HCT116 (cell line): ENCODE results near the gene LSM14A.

Experiments
- CTCF ChIP-seq, 3 experiments: fragments of 200-600 bp in 1 of 3; sonication (generic) in 1 of 3; IDR thresholded peaks in 2 of 3; conservative IDR thresholded peaks in 1 of 3; 2 replicates each; pipeline ENCODE4 v1.5.1; 2012 to 2017; ENCODE audit warnings: low read depth in 2 of 3, low read length in 2 of 3, antibody characterized with exemption in 1 of 3, borderline replicate concordance in 1 of 3, control low read depth in 1 of 3, mild to moderate bottlenecking in 1 of 3, mixed read lengths in 1 of 3, mixed run types in 1 of 3, moderate library complexity in 1 of 3; ENCODE audit not compliant: insufficient read depth in 1 of 3
- EZH2 ChIP-seq: fragments of 200-600 bp; sonication (generic); IDR thresholded peaks from 2 replicates; pipeline ENCODE4 v1.6.1; 2017; ENCODE audit warnings: antibody characterized with exemption, mixed run types
- FOSL1 ChIP-seq: IDR thresholded peaks from 2 replicates; pipeline ENCODE4 v1.6.1; 2012; ENCODE audit warnings: low read depth
- POLR2A ChIP-seq: IDR thresholded peaks from 2 replicates; pipeline ENCODE4 v1.7.0; 2011; ENCODE audit warnings: borderline replicate concordance; ENCODE audit not compliant: insufficient read depth, insufficient read length; ENCODE audit errors: extremely low read depth
- POLR2AphosphoS5 ChIP-seq: IDR thresholded peaks from 2 replicates; pipeline ENCODE4 v1.6.1; 2011; ENCODE audit warnings: mild to moderate bottlenecking, low read depth, low read length, moderate library complexity
- TF ChIP-seq, protein P1 (sequence below): IDR thresholded peaks from 2 replicates; pipeline ENCODE4 v1.6.1; 2012
- TF ChIP-seq, protein P2 (sequence below): IDR thresholded peaks from 2 replicates; pipeline ENCODE4 v1.6.1; 2012

DNA sequence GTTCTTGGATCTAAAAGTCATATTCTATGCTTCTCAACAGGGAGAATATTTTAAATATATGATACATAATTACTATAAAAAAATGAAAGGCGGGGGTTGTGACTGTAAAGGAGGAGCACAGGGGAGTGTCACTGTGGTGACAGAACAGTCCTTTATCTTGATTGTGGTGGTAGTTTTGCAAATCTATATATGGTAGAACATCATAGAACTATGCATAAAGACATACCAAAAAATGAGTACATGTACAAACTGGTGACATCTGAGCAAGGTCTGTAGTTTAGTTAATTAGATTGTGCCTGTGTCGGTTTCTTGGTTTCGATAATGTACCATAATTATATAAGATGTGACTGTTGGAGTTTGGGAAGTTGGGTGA lies 43.3 kb downstream of the LSM14A start:
- no peak for TF ChIP-seq CTCF (IDR thresholded peaks at IDR 0.05 in 2 of 3, conservative IDR thresholded peaks at IDR 0.05 in 1 of 3; ENCODE audit: borderline replicate concordance in 1 of 3, insufficient read depth in 1 of 3, low read depth in 2 of 3, low read length in 2 of 3)
- no peak for TF ChIP-seq POLR2A
- TF ChIP-seq POLR2AphosphoS5: no peak
- TF ChIP-seq, protein P1, sequence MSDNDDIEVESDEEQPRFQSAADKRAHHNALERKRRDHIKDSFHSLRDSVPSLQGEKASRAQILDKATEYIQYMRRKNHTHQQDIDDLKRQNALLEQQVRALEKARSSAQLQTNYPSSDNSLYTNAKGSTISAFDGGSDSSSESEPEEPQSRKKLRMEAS: no peak
- TF ChIP-seq, protein P2, sequence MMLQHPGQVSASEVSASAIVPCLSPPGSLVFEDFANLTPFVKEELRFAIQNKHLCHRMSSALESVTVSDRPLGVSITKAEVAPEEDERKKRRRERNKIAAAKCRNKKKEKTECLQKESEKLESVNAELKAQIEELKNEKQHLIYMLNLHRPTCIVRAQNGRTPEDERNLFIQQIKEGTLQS: no peak
- no peak for TF ChIP-seq FOSL1
- TF ChIP-seq EZH2: no peak
